BJ (cell line): ENCODE measurements around the gene FNBP1. TPM values are rescaled to one million over a fixed set of nuclear protein-coding genes. Genes with fewer than 3 reads are reported as not detected.

Experiments
- CTCF ChIA-PET: fragments of 350-600 bp; formaldehyde crosslinking; extraction: SDS; loops from one replicate; lab custom pipeline; 2021; ENCODE audit warnings: antibody characterized with exemption, inconsistent platforms; lab: Yijun Ruan, JAX
- POLR2A ChIA-PET: fragments of 300-600 bp; sonication (Branson Sonifier 250); formaldehyde crosslinking; extraction: SDS; loops from one replicate; lab custom pipeline; 2021; ENCODE audit warnings: antibody characterized with exemption; lab: Charles Lee
- DNase-seq: peaks from one replicate; pipeline ENCODE4 v3.0.0-alpha.2; 2011; ENCODE audit warnings: low read depth
- H3K27me3 ChIP-seq: 2 replicates; pipeline ENCODE4 v1.6.0; 2011; ENCODE audit warnings: low read length; ENCODE audit not compliant: control insufficient read depth, insufficient read depth
- H3K36me3 ChIP-seq: 2 replicates; pipeline ENCODE4 v1.5.1; 2011; ENCODE audit warnings: low read length; ENCODE audit not compliant: control insufficient read depth, insufficient read depth
- H3K4me3 ChIP-seq: 2 replicates; pipeline ENCODE4 v1.5.1; 2011; ENCODE audit warnings: low read depth, mild to moderate bottlenecking, control low read depth, low read length
- CTCF ChIP-seq: IDR thresholded peaks from 2 replicates; pipeline ENCODE4 v1.5.1; 2011; ENCODE audit warnings: low read depth, mild to moderate bottlenecking, control low read depth, inconsistent platforms, low read length, moderate library complexity; ENCODE audit not compliant: insufficient read depth
- polyA plus RNA-seq: library from polyadenylated mRNA; depleted of rRNA; stranded (reverse); fragments of >200 nt; gene quantifications from 2 replicates; pipeline ENCODE4 v1.2.3, GENCODE V29; 2011

FNBP1 gene
- polyA plus RNA-seq, 1 experiment = 7.8 TPM

GRCh38 chr9:129879991-129880653, 162.9 kb downstream of the FNBP1 start:
- TF ChIP-seq CTCF = no peak
- POLR2A ChIA-PET = no interaction called here
- DNase-seq = no peak
- Histone ChIP-seq H3K27me3 (no peaks in the 10 kb centered on the region), H3K36me3 (peaks cover 25% of the 10 kb centered on the region), H3K4me3 (no peak overlapping the region)
- CTCF ChIA-PET = no interaction called here

- no peak for DNase-seq
- CTCF ChIA-PET = interaction anchor here (0.7 kb wide), 1 partner anchor 9 kb away, joined by 3 read pairs; no protein-coding TSS in a partner anchor
- no peak for TF ChIP-seq CTCF
- H3K27me3 ChIP-seq = no peaks in the 10 kb centered on the region
- H3K4me3 ChIP-seq = no peak overlapping the region
- POLR2A ChIA-PET = no interaction called here
- H3K36me3 ChIP-seq = peaks cover 31% of the 10 kb centered on the region
Observed at GRCh38 chr9:129879103-129879699, 163.8 kb downstream of the FNBP1 start.

- H3K27me3 ChIP-seq = no peaks in the 10 kb centered on the region
- peaks cover 37% of the 10 kb centered on the region for H3K36me3 ChIP-seq
- CTCF ChIA-PET = no interaction called here
- no peak for TF ChIP-seq CTCF
- H3K4me3 ChIP-seq = no peak overlapping the region
- DNase-seq = no peak
- POLR2A ChIA-PET = no interaction called here
Observed at GRCh38 chr9:129878291-129878690, 164.7 kb downstream of the FNBP1 start.

- no peaks in the 10 kb centered on the region for H3K27me3 ChIP-seq
- CTCF ChIA-PET = no interaction called here
- TF ChIP-seq CTCF = no peak
- DNase-seq = no peak
- POLR2A ChIA-PET = no interaction called here
- H3K4me3 ChIP-seq = no peak overlapping the region
- H3K36me3 ChIP-seq = peaks cover 35% of the 10 kb centered on the region
Observed at GRCh38 chr9:129876815-129877214, 166.2 kb downstream of the FNBP1 start.

GRCh38 chr9:129875687-129876395, 167.1 kb downstream of the FNBP1 start:
- ChIA-PET CTCF (interaction anchor here (1.0 kb wide), 1 partner anchor 74 kb away, joined by 4 read pairs; no protein-coding TSS in a partner anchor), POLR2A (no interaction called here)
- H3K36me3 ChIP-seq = peaks cover 33% of the 10 kb centered on the region
- no peak for DNase-seq
- no peaks in the 10 kb centered on the region for H3K27me3 ChIP-seq
- TF ChIP-seq CTCF = no peak
- no peak overlapping the region for H3K4me3 ChIP-seq
